Left hindlimb (tissue), 1 donor: ENCODE measurements around the gene RBM22.

ENCODE experiments used
- DNase-seq: peaks from one replicate; pipeline ENCODE4 v3.0.0-alpha.2; 2018

Gene RBM22

DNA sequence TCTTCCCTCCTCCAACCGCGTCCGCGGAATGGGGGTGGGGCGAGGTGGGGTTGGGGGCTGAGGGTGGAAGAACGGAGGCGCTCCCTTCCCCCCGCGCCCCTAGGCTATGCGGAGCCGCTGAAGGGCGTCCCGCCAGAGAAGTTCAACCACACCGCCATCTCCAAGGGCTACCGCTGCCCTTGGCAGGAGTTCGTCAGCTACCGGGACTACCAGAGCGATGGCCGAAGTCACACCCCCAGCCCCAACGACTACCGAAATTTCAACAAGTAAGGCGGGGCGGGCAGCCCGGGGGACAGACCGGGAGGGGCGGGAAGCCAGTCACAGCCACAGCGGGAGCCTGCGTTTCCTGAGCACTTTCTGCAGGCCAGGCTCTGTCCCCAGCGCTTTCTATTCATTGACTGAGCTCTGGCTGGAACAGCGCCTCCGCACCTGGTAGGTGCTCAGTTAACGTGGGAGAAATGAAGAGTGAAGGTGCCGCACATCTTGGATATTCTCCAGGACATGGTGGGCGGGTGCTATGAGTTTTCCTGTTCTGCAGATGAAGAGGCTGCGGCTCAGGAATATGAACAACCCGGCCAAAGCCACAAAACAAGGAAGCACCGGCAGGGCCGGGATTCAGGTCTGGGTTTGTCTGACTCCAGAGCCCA lies 28.5 kb downstream of the RBM22 start:
- DNase-seq: peak; percentile 77

- DNase-seq: no peak
Measured at GRCh38 chr5:150671509-150672236, 29.2 kb downstream of the RBM22 start.

DNA sequence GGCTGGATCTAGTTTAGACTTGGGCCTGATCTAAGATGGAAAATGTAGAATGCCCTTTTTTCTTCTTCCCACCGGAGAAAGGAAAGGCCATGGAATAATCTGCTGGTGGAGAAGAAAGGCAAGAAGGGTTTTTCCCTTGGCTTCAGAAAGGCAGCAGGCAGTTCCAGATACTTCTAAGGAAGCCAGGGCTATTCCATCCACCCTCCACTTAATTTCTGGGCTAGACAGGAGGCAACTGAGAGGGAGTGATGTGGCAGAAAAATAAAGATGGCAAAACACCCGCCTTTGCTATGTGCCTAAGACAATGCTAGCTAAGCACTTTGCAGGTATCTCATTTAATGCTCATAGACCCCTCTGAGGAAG lies 29.9 kb downstream of the RBM22 start:
- no peak for DNase-seq

DNA sequence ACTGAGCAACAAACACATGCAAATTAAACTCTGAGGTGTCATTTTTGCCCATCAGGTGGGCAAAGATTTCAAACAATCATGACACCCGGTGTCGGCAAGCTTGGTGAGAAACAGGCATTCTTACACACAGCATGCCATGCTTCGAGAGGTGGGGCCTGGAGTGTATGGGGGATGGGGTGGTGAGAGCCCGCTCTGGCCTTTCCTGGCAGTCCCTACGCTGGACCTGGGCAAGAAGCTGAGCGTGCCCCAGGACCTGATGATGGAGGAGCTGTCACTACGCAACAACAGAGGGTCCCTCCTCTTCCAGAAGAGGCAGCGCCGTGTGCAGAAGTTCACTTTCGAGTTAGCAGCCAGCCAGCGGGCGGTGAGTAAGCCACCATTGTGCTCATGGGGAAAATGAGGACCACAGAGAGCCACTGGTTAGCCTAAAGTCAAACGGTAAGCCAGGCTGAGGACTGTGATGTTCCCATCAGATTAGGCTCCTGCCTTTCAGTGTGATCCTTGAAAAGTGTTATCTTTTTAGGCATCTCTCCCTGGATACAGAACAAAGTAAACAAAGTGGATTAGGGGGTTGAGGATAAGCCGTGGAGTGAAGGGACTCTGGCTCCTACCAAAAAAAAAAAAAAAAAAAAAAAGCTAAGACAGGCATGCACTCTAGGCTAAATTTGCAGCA lies 30.5 kb downstream of the RBM22 start:
- no peak for DNase-seq

GRCh38 chr5:150665044-150665443 lies 35.8 kb downstream of the RBM22 start:
- DNase-seq: no peak

DNA sequence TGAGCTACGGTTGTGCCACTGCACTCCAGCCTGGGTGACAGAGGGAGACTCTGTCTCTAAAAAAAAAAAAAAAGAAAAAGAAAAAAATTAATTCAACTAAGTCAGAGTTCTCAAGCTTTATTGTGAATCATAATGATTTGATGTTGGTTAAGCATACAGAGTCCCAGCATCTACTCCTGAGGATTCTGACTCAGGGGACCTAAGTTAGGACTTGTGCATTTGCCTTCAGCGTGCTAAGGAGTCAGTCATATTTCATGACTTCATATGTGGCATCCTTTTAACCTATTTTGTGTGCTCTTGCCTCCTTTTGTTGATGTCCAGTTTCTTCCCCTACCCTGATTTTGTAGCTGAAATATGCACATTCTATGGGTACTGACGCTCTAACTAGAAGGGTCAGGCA lies 36.9 kb downstream of the RBM22 start:
- DNase-seq: no peak

DNA sequence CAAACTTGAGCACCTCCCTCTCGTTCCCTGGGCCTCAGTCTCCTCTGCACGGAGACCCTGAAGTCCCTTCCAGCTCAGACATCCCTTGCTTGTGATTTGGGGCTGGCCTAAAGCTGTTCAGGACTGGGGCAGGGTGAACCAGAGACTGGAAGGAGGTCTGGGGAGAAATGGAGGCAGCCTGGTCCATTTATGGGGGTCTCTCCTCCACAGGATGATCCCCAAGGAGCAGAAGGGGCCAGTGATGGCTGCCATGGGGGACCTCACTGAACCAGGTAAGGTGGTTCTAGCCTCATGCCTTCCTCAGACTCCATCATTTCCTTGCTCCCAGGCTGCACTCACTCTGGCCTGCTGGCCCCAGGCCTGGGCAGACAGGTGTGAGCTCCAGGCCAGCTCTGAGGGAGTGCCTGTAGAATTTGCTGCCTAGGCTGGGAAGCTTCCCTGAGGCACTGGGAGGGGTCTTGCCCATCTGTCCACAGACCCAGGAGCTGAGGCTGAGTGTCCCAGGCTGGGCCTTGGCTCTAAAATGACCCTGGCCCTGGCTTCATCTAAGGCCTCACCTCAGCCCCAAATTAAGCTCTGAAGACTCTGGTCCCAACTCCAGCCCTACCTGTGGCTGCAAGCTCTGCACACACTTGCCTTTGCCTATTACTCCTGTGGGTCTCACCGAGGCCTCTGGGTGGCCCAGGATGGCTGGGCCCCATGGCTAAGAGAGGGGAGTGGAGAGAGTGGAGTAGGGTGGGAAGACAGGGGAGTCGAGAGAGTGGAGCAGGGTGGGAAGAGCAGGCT lies 37.9 kb downstream of the RBM22 start:
- no peak for DNase-seq

DNA sequence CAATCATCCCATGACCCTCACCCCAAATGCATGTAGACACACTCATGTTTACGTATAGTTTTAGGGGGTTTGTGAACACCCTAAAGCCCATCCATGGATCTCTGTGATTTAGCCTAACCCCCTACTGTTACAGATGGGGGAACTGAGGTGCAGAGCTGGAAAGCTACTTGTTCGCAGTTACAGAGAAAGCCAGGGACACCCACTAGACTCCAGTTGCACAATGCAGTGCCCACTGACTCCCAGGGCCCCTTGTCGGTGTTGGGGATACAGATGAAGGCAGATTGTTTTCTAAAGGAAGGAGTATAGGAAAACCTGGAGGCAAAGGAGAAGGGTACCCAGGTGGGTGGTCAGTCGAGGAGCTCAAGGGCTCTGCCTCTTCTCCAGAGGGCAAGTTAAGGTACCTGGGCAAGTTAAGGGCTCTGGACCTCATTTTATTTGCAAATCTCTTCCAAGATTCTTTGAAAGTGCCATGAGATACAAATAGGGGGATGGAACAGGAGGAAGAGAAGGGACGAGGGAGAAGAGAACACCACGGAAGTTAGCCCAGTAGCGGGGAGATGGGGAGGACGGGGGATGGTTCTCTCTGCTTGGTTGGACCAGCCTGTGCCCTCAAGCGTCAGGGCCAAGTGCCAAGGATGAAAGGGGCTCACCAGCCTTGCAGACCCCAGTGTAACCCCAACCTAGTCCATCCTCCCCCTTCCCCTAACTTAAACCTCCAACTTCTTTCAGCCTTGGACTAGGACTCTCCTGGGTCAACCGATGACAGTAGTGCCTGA lies 38.9 kb downstream of the RBM22 start:
- DNase-seq: no peak

- no peak for DNase-seq
Measured at GRCh38 chr5:150661086-150661485, 39.8 kb downstream of the RBM22 start, which contains the start of gene MYOZ3. TSS of gene MYOZ3 (plus strand) at chr5:150661251. CDS start at chr5:150662942, 1,691 bp downstream.

- DNase-seq: no peak
Measured at GRCh38 chr5:150660108-150660831, 40.6 kb downstream of the RBM22 start.

DNA sequence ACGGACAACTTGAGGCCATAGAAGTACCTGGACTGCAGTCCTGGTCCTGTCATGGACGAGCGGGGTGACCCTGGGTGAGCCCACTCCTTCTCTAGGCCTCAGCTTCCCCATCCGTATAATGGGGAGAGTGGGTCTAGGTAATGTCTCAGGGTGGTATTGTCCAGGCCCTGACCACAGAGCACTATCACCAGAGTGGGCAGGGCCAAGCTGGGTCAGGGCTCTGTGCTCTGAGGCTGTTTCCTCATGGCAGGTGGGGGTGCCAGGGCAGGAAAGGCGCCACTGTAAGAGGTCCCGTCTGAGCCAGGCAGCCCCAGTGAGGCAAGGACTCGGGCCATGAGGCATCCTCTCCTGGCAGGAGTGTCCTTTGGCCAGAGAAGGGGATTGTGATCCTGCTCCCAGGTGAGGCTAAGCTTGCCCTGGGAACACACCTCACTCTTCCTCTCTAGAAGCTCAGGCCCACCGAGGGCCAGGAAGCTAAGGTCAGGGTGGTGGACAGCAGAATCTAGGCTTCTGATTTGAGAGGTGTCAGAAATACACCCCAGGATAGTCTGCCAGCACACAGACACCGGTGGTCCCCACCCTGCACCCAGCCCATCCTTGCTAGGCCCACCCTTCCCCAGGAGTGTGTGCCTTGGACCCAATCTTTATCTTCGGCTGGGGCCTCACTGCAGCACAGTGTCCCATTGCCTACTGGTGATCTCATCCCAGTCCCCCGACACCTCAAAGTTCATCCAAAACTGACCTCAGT lies 41.3 kb downstream of the RBM22 start:
- DNase-seq: no peak

DNA sequence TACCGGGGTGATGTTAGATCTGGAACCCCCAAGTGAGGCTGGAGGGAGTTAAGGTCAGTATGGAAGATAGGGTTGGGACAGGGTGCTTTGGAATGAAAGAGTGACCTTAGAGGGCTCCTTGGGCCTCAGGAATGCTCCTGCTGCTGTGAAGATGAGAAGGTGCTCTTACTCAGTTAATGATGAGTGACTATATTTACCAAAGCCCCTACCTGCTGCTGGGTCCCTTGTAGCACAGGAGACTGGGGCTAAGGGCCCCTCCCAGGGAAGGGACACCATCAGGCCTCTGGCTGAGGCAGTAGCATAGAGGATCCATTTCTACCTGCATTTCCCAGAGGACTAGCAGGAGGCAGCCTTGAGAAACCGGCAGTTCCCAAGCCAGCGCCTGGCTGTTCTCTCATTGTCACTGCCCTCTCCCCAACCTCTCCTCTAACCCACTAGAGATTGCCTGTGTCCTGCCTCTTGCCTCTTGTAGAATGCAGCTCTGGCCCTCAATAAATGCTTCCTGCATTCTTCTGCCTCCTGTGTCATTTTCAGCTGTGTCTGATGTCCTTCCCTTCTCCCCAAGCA lies 42.1 kb downstream of the RBM22 start:
- DNase-seq: no peak

- no peak for DNase-seq
Measured at GRCh38 chr5:150658121-150658520, 42.7 kb downstream of the RBM22 start.

DNA sequence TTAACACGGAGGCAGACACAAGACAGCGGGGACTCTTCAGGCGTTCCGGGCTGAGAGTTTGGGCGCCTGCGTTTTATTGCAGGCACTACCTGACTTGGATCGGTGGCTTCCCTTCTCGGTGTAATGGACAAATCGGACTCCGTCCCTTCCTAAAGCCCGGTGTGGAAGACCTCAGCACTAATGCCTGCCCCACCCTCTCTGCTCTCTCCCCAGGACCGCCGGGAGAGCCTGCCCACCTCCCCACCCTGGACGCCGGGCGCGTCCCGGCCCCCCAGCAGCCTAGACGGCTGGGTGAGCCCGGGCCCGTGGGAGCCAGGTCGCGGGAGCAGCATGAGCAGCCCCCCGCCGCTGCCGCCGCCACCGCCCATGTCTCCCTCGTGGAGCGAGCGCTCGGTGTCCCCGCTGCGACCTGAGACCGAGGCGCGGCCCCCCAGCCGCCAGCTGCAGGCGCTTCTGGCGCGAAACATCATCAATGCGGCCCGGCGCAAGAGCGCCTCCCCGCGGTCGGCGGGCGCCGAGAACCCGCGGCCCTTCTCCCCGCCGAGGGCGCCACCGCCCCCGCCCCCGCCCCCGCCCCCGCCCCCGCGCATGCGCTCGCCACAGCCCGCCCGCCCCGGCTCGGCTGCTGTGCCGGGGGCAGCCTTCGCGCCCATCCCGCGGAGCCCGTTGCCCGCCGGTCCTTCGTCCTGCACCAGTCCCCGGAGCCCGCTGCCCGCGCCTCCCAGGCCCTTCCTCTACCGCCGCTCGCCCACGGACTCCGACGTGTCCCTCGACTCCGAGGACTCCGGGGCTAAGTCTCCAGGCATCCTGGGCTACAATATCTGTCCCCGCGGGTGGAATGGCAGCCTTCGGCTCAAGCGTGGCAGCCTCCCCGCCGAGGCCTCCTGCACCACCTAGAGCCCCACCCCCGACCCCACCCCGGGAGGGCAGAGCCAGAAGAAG lies 44.4 kb downstream of the RBM22 start:
- DNase-seq: peak; percentile 89

DNA sequence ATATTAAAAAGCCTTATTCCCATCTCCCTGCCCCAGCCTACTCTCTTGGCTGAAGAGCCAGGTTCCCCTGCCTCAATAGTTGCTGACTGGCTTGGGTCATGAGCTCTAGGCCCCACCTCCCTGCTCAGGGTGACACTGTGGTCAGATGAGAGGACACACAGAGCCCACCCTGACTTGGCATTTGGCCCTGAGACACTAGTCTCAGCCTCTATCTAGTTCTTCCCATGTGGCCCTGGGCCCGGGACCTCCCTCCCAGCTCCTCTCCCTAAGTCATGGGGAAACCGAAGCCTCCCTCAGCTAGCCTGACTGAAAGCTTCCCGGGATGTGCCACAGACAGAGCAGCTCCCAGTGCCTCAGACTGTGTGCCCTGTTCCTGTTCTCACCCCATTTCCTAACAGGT lies 45.6 kb downstream of the RBM22 start:
- DNase-seq: no peak

GRCh38 chr5:150653762-150654556 lies 46.9 kb downstream of the RBM22 start:
- DNase-seq: no peak

DNA sequence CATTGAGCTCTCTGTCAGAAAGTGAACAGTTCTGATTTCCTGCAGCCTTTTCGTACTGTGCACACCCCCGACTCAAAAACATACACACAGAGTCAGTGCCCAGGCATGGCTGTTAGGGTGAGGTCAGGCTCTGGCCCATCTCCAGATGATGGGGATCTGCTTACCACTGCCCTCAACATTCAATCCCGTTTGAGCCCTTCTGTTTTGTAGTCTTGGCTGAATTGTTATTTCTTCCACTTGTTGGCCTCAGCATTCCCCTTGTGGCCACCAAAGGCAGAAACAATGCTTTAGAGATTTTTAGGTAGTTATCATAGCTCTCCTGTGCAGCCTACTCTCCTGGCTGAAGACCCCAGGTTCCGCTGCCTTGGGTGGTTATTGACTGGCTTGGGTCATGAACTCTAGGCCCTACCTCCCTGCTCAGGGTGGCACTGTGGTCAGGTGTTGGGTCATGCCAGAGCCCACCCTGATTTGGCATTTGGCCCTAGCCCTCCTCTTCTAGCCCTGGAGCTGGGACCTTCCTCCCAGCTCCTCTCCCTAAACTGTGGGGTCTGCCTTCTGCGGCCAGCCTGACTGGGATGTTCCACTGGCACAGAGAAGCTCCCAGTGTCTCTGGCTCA lies 47.6 kb downstream of the RBM22 start:
- DNase-seq: no peak
